HEK293 (cell line): Measurements from ENCODE around the gene HOXD12.
A peak's percentile ranks its signal among the peaks of the same experiment; 100 is the strongest.

Source experiments
- CTCF ChIA-PET: fragments of 350-600 bp; formaldehyde crosslinking; extraction: SDS; loops from one replicate; lab custom pipeline; 2021; ENCODE audit warnings: antibody characterized with exemption; lab: Yijun Ruan, JAX
- POLR2A ChIA-PET: fragments of 300-600 bp; formaldehyde crosslinking; extraction: SDS; loops from one replicate; lab custom pipeline; 2020; ENCODE audit warnings: antibody characterized with exemption, inconsistent platforms; lab: Yijun Ruan, JAX
- H3K27ac ChIP-seq: fragments of 200-500 bp; sonication (Bioruptor generic); 2 replicates; pipeline ENCODE4 v1.5.1; 2014; ENCODE audit warnings: low read depth, low read length, control low read depth, inconsistent platforms; ENCODE audit errors: extremely low read depth
- H3K36me3 ChIP-seq, 2 experiments: fragments of 200-500 bp in 1 of 2; sonication (Bioruptor generic) in 1 of 2; 1 replicate in 1 of 2; 2 replicates in 1 of 2; pipeline ENCODE4 v1.5.1; 2014 to 2017; ENCODE audit warnings: inconsistent platforms in 2 of 2, low read length in 2 of 2; ENCODE audit not compliant: control insufficient read depth in 2 of 2, insufficient read depth in 1 of 2
- H3K4me1 ChIP-seq: fragments of 200-500 bp; sonication (Bioruptor generic); 2 replicates; pipeline ENCODE4 v1.5.1; 2014; ENCODE audit warnings: mild to moderate bottlenecking, low read length, inconsistent platforms; ENCODE audit not compliant: control insufficient read depth, insufficient read depth
- H3K4me3 ChIP-seq: 2 replicates; pipeline ENCODE4 v1.5.1; 2011; ENCODE audit warnings: low read depth, mild to moderate bottlenecking, control low read depth, low read length, moderate library complexity
- H3K9me3 ChIP-seq: fragments of 200-500 bp; sonication (Bioruptor generic); 2 replicates; pipeline ENCODE4 v1.5.1; 2014; ENCODE audit warnings: low read depth, low read length, inconsistent platforms; ENCODE audit not compliant: control insufficient read depth, insufficient read depth
- BCL11B ChIP-seq: fragments of 450-650 bp; formaldehyde crosslinking; IDR thresholded peaks from 2 replicates; pipeline ENCODE4 v1.5.1; 2016; ENCODE audit warnings: low read depth, missing biosample characterization, missing genetic modification characterization
- CTCF ChIP-seq: fragments of 450-650 bp; formaldehyde crosslinking; IDR thresholded peaks from 2 replicates; pipeline ENCODE4 v1.5.1; 2016; ENCODE audit warnings: missing biosample characterization, missing genetic modification characterization
- GLI2 ChIP-seq: fragments of 450-650 bp; formaldehyde crosslinking; IDR thresholded peaks from 2 replicates; pipeline ENCODE4; 2017; ENCODE audit warnings: missing biosample characterization, missing genetic modification characterization, low read depth, borderline replicate concordance
- HOXD13 ChIP-seq: sonication (generic); formaldehyde crosslinking; IDR thresholded peaks from 2 replicates; pipeline ENCODE4 v1.8.0; 2022; ENCODE audit warnings: missing genetic modification reagents, borderline replicate concordance
- KLF17 ChIP-seq: fragments of 450-650 bp; formaldehyde crosslinking; IDR thresholded peaks from 2 replicates; pipeline ENCODE4 v1.5.1; 2016; ENCODE audit warnings: missing biosample characterization, missing genetic modification characterization
- KLF9 ChIP-seq: fragments of 450-650 bp; formaldehyde crosslinking; IDR thresholded peaks from 2 replicates; pipeline ENCODE4 v1.5.1; 2016; ENCODE audit warnings: missing biosample characterization, missing genetic modification characterization, low read depth
- OSR2 ChIP-seq: fragments of 450-650 bp; formaldehyde crosslinking; IDR thresholded peaks from 2 replicates; pipeline ENCODE4 v1.5.1; 2016; ENCODE audit warnings: missing biosample characterization, missing genetic modification characterization
- PATZ1 ChIP-seq: fragments of 450-650 bp; formaldehyde crosslinking; IDR thresholded peaks from 2 replicates; pipeline ENCODE4 v1.5.1; 2016; ENCODE audit warnings: missing biosample characterization, missing genetic modification characterization
- PRDM6 ChIP-seq: fragments of 450-650 bp; formaldehyde crosslinking; IDR thresholded peaks from 2 replicates; pipeline ENCODE4 v1.5.1; 2017; ENCODE audit warnings: missing biosample characterization, missing genetic modification characterization
- SETDB1 ChIP-seq: IDR thresholded peaks from one replicate; pipeline ENCODE4 v1.6.1; 2017; ENCODE audit warnings: mild to moderate bottlenecking, low read length, moderate library complexity, mixed read lengths; ENCODE audit not compliant: insufficient read length
- SP7 ChIP-seq: fragments of 450-650 bp; formaldehyde crosslinking; IDR thresholded peaks from 2 replicates; pipeline ENCODE4 v1.5.1; 2016; ENCODE audit warnings: missing biosample characterization, missing genetic modification characterization
- YY1 ChIP-seq: fragments of 450-650 bp; formaldehyde crosslinking; IDR thresholded peaks from 2 replicates; pipeline ENCODE4 v1.5.1; 2018; ENCODE audit warnings: missing biosample characterization, missing genetic modification characterization
- ZBTB10 ChIP-seq: fragments of 450-650 bp; formaldehyde crosslinking; IDR thresholded peaks from 2 replicates; pipeline ENCODE4 v1.5.1; 2016; ENCODE audit warnings: missing biosample characterization, missing genetic modification characterization
- ZBTB20 ChIP-seq: fragments of 450-650 bp; formaldehyde crosslinking; IDR thresholded peaks from 2 replicates; pipeline ENCODE4 v1.5.1; 2016; ENCODE audit warnings: missing biosample characterization, missing genetic modification characterization
- ZBTB7A ChIP-seq: fragments of 450-650 bp; formaldehyde crosslinking; IDR thresholded peaks from 2 replicates; pipeline ENCODE4 v1.5.1; 2016; ENCODE audit warnings: low read depth, missing biosample characterization, missing genetic modification characterization
- ZNF10 ChIP-seq: fragments of 450-650 bp; formaldehyde crosslinking; IDR thresholded peaks from 2 replicates; pipeline ENCODE4 v1.5.1; 2017; ENCODE audit warnings: missing biosample characterization, missing genetic modification characterization
- ZNF155 ChIP-seq: fragments of 450-650 bp; formaldehyde crosslinking; IDR thresholded peaks from 2 replicates; pipeline ENCODE4 v1.5.1; 2016; ENCODE audit warnings: missing biosample characterization, missing genetic modification characterization
- ZNF184 ChIP-seq: fragments of 450-650 bp; IDR thresholded peaks from 2 replicates; pipeline ENCODE4 v1.5.1; 2018; ENCODE audit warnings: missing biosample characterization, mild to moderate bottlenecking, missing genetic modification characterization
- ZNF394 ChIP-seq: fragments of 450-650 bp; formaldehyde crosslinking; IDR thresholded peaks from 2 replicates; pipeline ENCODE4 v1.5.1; 2016; ENCODE audit warnings: missing biosample characterization, missing genetic modification characterization, mild to moderate bottlenecking, moderate library complexity, borderline replicate concordance
- ZNF544 ChIP-seq: fragments of 450-650 bp; formaldehyde crosslinking; IDR thresholded peaks from 2 replicates; pipeline ENCODE4 v1.5.0; 2017; ENCODE audit warnings: missing biosample characterization, missing genetic modification characterization
- ZNF548 ChIP-seq: fragments of 450-650 bp; formaldehyde crosslinking; IDR thresholded peaks from 2 replicates; pipeline ENCODE4 v1.5.1; 2016; ENCODE audit warnings: missing biosample characterization, missing genetic modification characterization
- ZNF549 ChIP-seq: fragments of 450-650 bp; IDR thresholded peaks from 2 replicates; pipeline ENCODE4 v1.5.1; 2018; ENCODE audit warnings: missing biosample characterization, missing genetic modification characterization, mild to moderate bottlenecking, inconsistent platforms, moderate library complexity
- ZNF555 ChIP-seq: fragments of 450-650 bp; formaldehyde crosslinking; conservative IDR thresholded peaks from 2 replicates; pipeline ENCODE4 v1.5.1; 2017; ENCODE audit warnings: missing biosample characterization, mild to moderate bottlenecking, missing genetic modification characterization, inconsistent platforms
- ZNF558 ChIP-seq: fragments of 450-650 bp; formaldehyde crosslinking; IDR thresholded peaks from 2 replicates; pipeline ENCODE4 v1.5.1; 2016; ENCODE audit warnings: missing biosample characterization, missing genetic modification characterization
- ZNF560 ChIP-seq: fragments of 450-650 bp; formaldehyde crosslinking; IDR thresholded peaks from 2 replicates; pipeline ENCODE4 v1.5.1; 2017; ENCODE audit warnings: missing biosample characterization, missing genetic modification characterization, borderline replicate concordance
- ZNF596 ChIP-seq: fragments of 450-650 bp; IDR thresholded peaks from 2 replicates; pipeline ENCODE4 v1.5.0; 2018; ENCODE audit warnings: missing biosample characterization, mild to moderate bottlenecking, missing genetic modification characterization, moderate library complexity
- ZNF629 ChIP-seq: fragments of 450-650 bp; formaldehyde crosslinking; IDR thresholded peaks from 2 replicates; pipeline ENCODE4 v1.5.1; 2017; ENCODE audit warnings: missing biosample characterization, missing genetic modification characterization
- ZNF792 ChIP-seq: fragments of 450-650 bp; formaldehyde crosslinking; IDR thresholded peaks from 2 replicates; pipeline ENCODE4 v1.5.1; 2016; ENCODE audit warnings: missing biosample characterization, missing genetic modification characterization
- ZSCAN16 ChIP-seq: fragments of 450-650 bp; formaldehyde crosslinking; IDR thresholded peaks from 2 replicates; pipeline ENCODE4 v1.5.1; 2016; ENCODE audit warnings: missing biosample characterization, missing genetic modification characterization
- ZSCAN4 ChIP-seq: fragments of 450-650 bp; formaldehyde crosslinking; IDR thresholded peaks from 2 replicates; pipeline ENCODE4 v1.5.1; 2017; ENCODE audit warnings: missing biosample characterization, missing genetic modification characterization

The HOXD12 gene

GRCh38 chr2:176135035-176135440, 35.4 kb downstream of the HOXD12 start:
- Histone ChIP-seq H3K4me3 (no peak overlapping the region), H3K4me1 (peaks cover 16% of the 10 kb centered on the region), H3K27ac (peak overlapping the region; percentile 98; the same call in 1 of the 2 replicates), H3K9me3 (no peaks in the 10 kb centered on the region), H3K36me3 (no peaks in the 10 kb centered on the region)
- ChIA-PET POLR2A (no interaction called here), CTCF (interaction anchor here (0.6 to 1.0 kb wide), 4 partner anchors 320 to 1014 kb away, joined by 3 read pairs; no protein-coding TSS in a partner anchor)
- no peak for TF ChIP-seq ZNF548
- no peak for TF ChIP-seq ZNF558
- TF ChIP-seq ZSCAN16 (tag by site-specific recombination) = no peak
- TF ChIP-seq SP7 (tag by site-specific recombination) = no peak
- TF ChIP-seq ZNF629 = no peak
- TF ChIP-seq HOXD13 (CRISPR knock-in tag) = no peak
- no peak for TF ChIP-seq YY1
- TF ChIP-seq ZBTB7A (tag by site-specific recombination) = no peak
- peak; percentile 87 for TF ChIP-seq PRDM6
- TF ChIP-seq ZNF394 (tag by site-specific recombination) = no peak
- no peak for TF ChIP-seq KLF9 (tag by site-specific recombination)
- no peak for TF ChIP-seq ZNF596 (tag by site-specific recombination)
- no peak for TF ChIP-seq ZNF10 (tag by site-specific recombination)
- TF ChIP-seq ZSCAN4 (tag by site-specific recombination) = peak; percentile 60
- TF ChIP-seq ZBTB10 (tag by site-specific recombination) = no peak
- TF ChIP-seq ZBTB20 = no peak
- no peak for TF ChIP-seq OSR2
- TF ChIP-seq SETDB1 = no peak
- TF ChIP-seq KLF17 (tag by site-specific recombination) = no peak
- TF ChIP-seq ZNF560 = no peak
- no peak for TF ChIP-seq ZNF544
- no peak for TF ChIP-seq GLI2
- TF ChIP-seq ZNF792 (tag by site-specific recombination) = no peak
- TF ChIP-seq CTCF (tag by site-specific recombination) = peak; percentile 81
- TF ChIP-seq ZNF184 (tag by site-specific recombination) = no peak
- TF ChIP-seq PATZ1 (tag by site-specific recombination) = 0 out of 2 replicates have a peak, but pooled peaks have one; percentile 10
- TF ChIP-seq ZNF555 = no peak
- TF ChIP-seq BCL11B (tag by site-specific recombination) = no peak
- no peak for TF ChIP-seq ZNF155 (tag by site-specific recombination)
- no peak for TF ChIP-seq ZNF549 (tag by site-specific recombination)
